Right renal cortex interstitium (tissue), 3 donors: ENCODE measurements around the gene ZNF567. TPM values are rescaled to one million over a fixed set of nuclear protein-coding genes. Genes with fewer than 3 reads are reported as not detected.
A peak's percentile ranks its signal among the peaks of the same experiment; 100 is the strongest.
"Not testable (repeated sequence)": the region's sequence is repeated elsewhere in the genome, so short reads cannot be mapped to it uniquely, and the experiment has no call there.

Source experiments
- DNase-seq, 3 donors: peaks; one replicate each; pipeline ENCODE4 v3.0.0-alpha.2; 2013; ENCODE audit warnings: low read depth in 3 of 3, low spot score in 2 of 3
- polyA plus RNA-seq, 3 donors: library from polyadenylated mRNA; unstranded; fragments of 120-200 nt; gene quantifications; one replicate each; pipeline ENCODE4 v1.2.1, GENCODE V29; 2013; ENCODE audit not compliant: insufficient read length in 3 of 3

Gene ZNF567
- polyA plus RNA-seq: 10 to 100 TPM; 13.9 to 16.0 (median 15.3) TPM

GRCh38 chr19:36687214-36688056 is at the start of gene ZNF567:
ZNF567 (plus strand) TSS chr19:36687612; CDS start chr19:36694868, 7,256 bp downstream.
- peak; percentile 84 to 90 (median 90) for DNase-seq

DNA sequence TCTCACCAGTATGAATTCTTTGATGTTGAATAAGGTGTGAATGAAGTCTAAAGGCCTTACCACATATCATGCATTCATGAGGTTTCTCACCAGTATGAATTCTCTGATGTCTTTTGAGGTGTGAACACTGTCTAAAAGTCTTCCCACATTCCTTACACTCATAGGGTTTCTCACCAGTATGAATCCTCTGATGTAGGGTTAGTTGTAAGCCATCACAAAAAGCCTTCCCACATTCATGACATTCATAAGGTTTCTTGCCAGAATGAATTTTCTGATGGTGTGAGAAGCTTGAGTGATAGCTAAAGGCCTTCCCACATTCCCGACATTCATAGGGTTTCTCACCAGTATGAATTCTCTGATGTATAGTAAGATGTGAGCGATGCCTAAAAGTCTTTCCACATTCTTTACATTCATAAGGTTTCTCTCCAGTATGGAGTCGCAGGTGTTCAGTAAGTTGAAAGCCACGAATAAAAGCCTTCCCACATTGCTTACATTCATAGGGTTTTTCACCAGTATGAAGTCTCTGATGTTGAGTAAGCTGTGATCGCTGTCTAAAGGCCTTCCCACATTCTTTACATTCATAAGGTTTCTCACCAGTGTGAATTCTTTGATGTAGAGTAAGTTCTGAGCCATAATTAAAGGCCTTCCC is 48.4 kb upstream of the ZNF567 start:
- DNase-seq: no peak

DNA sequence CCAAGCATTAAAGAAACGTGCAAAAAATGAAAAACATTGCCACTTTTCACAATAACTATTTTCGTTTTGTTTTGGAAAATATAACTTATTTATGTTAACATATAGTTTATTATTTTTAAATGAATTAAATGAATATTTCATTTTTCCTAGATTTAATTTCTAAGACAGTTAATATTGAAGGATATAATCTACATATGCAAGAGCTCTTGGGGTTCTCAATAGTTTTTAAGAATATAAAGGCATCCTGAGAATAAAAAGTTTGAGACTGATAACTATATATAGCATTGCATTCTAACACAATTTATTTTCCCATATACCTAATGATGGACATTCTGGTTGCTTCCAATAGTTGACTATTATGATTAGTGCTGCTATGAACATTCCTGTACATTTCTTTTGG is 40.7 kb upstream of the ZNF567 start:
- DNase-seq: no peak

DNA sequence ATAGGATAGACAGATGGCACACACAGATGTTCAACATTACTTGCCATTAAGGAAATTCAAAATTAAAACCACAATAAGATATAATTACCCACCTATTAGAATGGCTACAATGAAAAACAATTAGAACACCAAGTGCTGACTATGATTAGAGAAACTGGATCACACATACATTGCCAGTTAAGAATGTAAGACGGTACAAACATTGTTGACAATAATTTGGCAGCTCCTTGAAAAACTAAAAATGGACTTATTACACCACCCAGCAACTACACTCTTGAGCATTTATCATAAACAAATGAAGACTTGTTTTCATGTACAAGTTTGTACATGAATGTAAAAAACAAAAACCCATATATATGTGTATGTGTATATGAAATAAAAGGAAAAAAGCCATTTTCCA is 34.5 kb upstream of the ZNF567 start:
- DNase-seq: no peak

GRCh38 chr19:36665832-36666231 is 21.6 kb upstream of the ZNF567 start:
- DNase-seq: no peak

DNA sequence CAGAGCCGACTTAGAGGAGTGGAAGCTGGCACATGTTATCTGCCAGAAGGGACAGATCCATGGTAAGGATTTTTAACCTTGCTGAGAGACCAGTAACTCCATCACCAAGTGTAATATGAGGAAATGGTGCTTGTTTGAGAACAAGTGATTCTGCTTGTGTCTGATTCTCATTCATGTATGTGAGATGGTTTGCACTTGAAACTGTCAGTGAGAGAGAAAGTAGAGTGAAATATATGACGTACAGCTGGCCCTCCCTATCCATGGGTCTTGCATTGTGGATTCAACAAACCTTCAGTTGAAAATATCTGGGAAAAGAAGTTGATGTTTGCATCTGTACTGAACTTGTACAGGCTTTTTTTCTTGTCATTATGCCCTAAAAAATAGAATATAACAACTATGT is 18.8 kb upstream of the ZNF567 start:
- DNase-seq: no peak

GRCh38 chr19:36672368-36672767 is 15.0 kb upstream of the ZNF567 start:
- no peak for DNase-seq

GRCh38 chr19:36674201-36674600 is 13.2 kb upstream of the ZNF567 start:
- no peak for DNase-seq

DNA sequence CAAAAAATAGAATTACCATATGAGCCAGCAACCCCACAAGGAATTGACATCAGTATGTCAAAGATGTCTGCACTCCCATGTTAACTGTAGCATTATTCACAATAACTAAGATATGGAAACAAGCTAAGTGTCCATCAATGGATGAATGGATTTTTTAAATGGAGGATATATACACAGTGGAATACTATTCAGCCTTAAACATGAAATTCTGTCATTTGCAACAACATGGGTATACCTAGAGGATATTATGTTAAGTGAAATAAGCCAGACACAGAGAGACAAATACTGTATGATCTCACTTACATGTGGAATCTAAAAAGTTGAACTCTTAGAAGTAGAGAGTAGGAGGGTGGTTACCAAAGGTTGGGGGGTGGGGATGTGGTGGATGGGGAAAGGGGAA is 8.0 kb upstream of the ZNF567 start:
- no peak for DNase-seq

DNA sequence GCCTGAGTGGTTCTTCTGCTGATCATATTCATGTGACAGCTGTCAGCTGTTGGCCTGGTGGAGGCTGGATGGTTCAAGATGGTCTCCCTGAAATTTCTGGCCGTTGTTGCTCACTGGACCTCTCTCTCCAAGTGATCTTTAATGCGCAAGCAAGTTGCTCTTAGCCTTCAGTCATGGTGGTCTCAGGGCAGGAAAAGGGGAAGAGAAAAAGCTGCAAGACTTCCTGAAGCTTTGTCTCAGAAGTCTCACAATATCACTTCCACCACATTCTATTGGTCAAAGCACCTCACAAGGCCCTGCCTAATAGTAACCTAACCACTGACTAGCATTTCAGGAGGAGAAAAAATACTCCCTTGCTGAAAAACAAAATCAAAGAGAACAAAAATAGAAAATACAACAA is 1.6 kb upstream of the ZNF567 start:
- DNase-seq: no peak

- peak in 2 of 3 donors; percentile 13 to 27 for DNase-seq
These were observed 823 bp upstream of the ZNF567 start for GRCh38 chr19:36686365-36687213.

DNA sequence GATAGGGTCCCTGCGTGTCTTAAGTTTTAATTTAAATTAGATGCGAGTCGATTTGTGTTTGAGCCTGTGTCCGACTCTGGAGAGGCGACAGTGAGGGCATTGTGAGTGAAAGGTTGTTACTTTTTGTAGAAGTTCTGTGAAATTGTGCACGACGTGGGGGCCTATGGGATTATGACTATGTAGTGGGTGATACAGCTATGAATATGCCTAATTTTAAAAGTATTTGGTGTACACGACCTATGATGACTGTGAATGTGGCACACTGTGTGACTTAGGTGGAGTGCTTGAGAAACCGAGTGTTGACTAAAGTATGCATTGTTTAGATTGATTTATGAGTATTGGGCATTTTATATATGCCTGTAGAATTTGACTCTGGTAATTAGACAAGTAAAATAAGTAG is 646 bp downstream of the ZNF567 start:
- DNase-seq: no peak

GRCh38 chr19:36707134-36707533 is 19.7 kb downstream of the ZNF567 start:
- no peak for DNase-seq

GRCh38 chr19:36709423-36709822 is 22.0 kb downstream of the ZNF567 start:
- DNase-seq: no peak

DNA sequence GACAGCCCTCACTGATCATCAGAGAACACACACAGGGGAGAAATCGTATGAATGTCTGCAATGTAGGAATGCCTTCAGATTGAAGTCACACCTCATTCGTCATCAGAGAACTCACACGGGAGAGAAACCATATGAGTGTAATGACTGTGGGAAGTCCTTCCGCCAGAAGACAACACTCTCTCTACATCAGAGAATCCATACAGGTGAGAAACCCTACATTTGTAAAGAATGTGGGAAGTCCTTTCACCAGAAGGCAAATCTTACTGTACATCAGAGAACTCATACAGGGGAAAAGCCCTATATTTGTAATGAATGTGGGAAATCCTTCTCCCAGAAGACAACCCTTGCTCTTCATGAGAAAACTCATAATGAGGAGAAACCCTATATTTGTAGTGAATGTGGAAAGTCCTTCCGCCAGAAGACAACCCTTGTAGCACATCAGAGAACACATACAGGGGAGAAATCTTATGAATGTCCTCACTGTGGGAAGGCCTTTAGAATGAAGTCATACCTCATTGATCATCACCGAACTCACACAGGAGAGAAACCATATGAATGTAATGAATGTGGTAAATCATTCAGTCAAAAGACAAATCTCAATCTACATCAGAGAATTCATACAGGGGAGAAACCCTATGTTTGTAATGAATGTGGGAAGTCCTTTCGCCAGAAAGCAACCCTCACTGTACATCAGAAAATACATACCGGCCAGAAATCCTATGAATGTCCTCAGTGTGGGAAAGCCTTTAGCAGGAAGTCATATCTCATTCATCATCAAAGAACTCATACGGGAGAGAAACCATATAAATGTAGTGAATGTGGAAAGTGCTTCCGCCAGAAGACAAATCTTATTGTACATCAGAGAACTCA is 32.5 kb downstream of the ZNF567 start:
- DNase-seq: no peak

- not testable (repeated sequence) for DNase-seq
These were observed 48.8 kb downstream of the ZNF567 start for GRCh38 chr19:36736166-36736565.

GRCh38 chr19:36745870-36746269 is 58.5 kb downstream of the ZNF567 start:
- no peak for DNase-seq

GRCh38 chr19:36747750-36748149 is 60.3 kb downstream of the ZNF567 start:
- DNase-seq: no peak

- no peak for DNase-seq
These were observed 61.2 kb downstream of the ZNF567 start for GRCh38 chr19:36748431-36749275.
